ENCODE measurements around the gene PAPPA2. TPM values are rescaled to one million over a fixed set of nuclear protein-coding genes. Genes with fewer than 3 reads are reported as not detected.
"Not testable (repeated sequence)": the region's sequence is repeated elsewhere in the genome, so short reads cannot be mapped to it uniquely, and the experiment has no call there.

The PAPPA2 gene
- total and polyA plus RNA-seq, 2 of the 4 experiments (the other 2 are of a cell fraction) = 0.10 to 0.18 TPM

DNA sequence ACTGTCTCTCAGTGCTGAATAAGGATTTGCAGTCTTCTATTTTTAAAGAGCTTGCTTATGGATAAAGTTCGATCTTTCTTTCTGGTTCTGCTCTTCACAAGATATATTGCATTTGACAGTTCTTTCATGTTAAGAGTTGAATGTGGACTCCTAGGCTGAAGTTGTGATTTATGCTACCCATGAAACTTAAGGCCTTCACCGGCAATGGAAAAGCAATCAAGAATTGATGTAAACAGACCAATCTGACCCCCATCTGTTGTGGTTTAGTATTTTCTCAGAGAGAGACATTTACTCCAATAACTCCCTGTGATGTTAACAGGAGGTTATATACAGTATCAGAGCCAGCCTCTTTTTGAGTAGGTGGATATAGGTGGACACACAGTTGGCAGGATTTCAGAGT is 165.8 kb downstream of the PAPPA2 start:
- no peak overlapping the region for H3K27ac ChIP-seq (ENCODE audit: insufficient read depth, low read length)
- POLR2A ChIA-PET (ENCODE audit: unreplicated experiment) = no interaction called here
- H3K4me3 ChIP-seq (ENCODE audit: insufficient read depth, low read depth, low read length) = no peak overlapping the region
- H3K14ac ChIP-seq (replicated peaks; ENCODE audit: low read depth, low read length) = no peak overlapping the region
- no peak overlapping the region for H4K91ac ChIP-seq (ENCODE audit: insufficient read depth, low read depth, low read length)
- no peak overlapping the region for H2BK15ac ChIP-seq (ENCODE audit: low read depth, low read length)
- peaks cover 2% of the 10 kb centered on the region for H3K9me3 ChIP-seq (ENCODE audit: control insufficient read depth, insufficient read depth, low read length)
- H4K5ac ChIP-seq (ENCODE audit: low read depth, low read length) = no peak overlapping the region
- intact Hi-C loops (cut with micrococcal nuclease) = no loop called here
- H2AK9ac ChIP-seq (replicated peaks; ENCODE audit: low read depth, low read length, poor library complexity) = no peak overlapping the region
- H2AK5ac ChIP-seq (ENCODE audit: low read depth, low read length) = no peak overlapping the region
- no peak overlapping the region for H4K8ac ChIP-seq (ENCODE audit: low read depth in 2 of 2, low read length in 2 of 2)
- H3K79me1 ChIP-seq (ENCODE audit: low read depth in 1 of 2, low read length in 2 of 2) = no peaks in the 10 kb centered on the region
- WGBS, 2 experiments (ENCODE audit: extremely low coverage in 2 of 2, insufficient read length in 1 of 2) = no CpG with 5 or more reads among the region's 2 CpGs
- H2BK120ac ChIP-seq (ENCODE audit: low read depth, low read length) = no peak overlapping the region
- H3K36me3 ChIP-seq (ENCODE audit: control insufficient read depth, insufficient read depth, low read length) = no peaks in the 10 kb centered on the region
- CTCF ChIA-PET = interaction anchor here (0.7 kb wide), 1 partner anchor 38 kb away, joined by 3 read pairs; no protein-coding TSS in a partner anchor
- no peak overlapping the region for H2BK20ac ChIP-seq (ENCODE audit: low read depth, low read length)
- no peak overlapping the region for H3K56ac ChIP-seq (ENCODE audit: extremely low read depth, insufficient read depth, low read length)
- H3K23ac ChIP-seq (ENCODE audit: low read depth, low read length) = no peak overlapping the region
- H3K4me1 ChIP-seq (ENCODE audit: control insufficient read depth, insufficient read depth, low read length) = no peaks in the 10 kb centered on the region
- no peak overlapping the region for H3K9ac ChIP-seq (ENCODE audit: low read depth, low read length)
- H2BK5ac ChIP-seq (ENCODE audit: low read depth, low read length, poor library complexity, severe bottlenecking) = no peak overlapping the region
- H3K4ac ChIP-seq (ENCODE audit: low read depth, low read length) = no peak overlapping the region
- H2AFZ ChIP-seq (replicated peaks; ENCODE audit: low read length, poor library complexity) = no peak overlapping the region
- BruUV-seq (replicated peaks) = no TSS peak
- TF ChIP-seq CEBPB (IDR thresholded peaks at IDR 0.05; ENCODE audit: low read depth, low read length) = no peak
- TF ChIP-seq FOS (IDR thresholded peaks at IDR 0.05; ENCODE audit: low read depth, low read length) = no peak
- no peak for TF ChIP-seq RCOR1 (IDR thresholded peaks at IDR 0.05; ENCODE audit: insufficient replicate concordance, low read length)
- no peak for TF ChIP-seq MAFK (IDR thresholded peaks at IDR 0.05; ENCODE audit: low read depth, low read length)
- TF ChIP-seq, protein P1, sequence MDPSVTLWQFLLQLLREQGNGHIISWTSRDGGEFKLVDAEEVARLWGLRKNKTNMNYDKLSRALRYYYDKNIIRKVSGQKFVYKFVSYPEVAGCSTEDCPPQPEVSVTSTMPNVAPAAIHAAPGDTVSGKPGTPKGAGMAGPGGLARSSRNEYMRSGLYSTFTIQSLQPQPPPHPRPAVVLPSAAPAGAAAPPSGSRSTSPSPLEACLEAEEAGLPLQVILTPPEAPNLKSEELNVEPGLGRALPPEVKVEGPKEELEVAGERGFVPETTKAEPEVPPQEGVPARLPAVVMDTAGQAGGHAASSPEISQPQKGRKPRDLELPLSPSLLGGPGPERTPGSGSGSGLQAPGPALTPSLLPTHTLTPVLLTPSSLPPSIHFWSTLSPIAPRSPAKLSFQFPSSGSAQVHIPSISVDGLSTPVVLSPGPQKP (IDR thresholded peaks at IDR 0.05; ENCODE audit: borderline replicate concordance, low read depth, low read length) = no peak
- TF ChIP-seq, protein P2, sequence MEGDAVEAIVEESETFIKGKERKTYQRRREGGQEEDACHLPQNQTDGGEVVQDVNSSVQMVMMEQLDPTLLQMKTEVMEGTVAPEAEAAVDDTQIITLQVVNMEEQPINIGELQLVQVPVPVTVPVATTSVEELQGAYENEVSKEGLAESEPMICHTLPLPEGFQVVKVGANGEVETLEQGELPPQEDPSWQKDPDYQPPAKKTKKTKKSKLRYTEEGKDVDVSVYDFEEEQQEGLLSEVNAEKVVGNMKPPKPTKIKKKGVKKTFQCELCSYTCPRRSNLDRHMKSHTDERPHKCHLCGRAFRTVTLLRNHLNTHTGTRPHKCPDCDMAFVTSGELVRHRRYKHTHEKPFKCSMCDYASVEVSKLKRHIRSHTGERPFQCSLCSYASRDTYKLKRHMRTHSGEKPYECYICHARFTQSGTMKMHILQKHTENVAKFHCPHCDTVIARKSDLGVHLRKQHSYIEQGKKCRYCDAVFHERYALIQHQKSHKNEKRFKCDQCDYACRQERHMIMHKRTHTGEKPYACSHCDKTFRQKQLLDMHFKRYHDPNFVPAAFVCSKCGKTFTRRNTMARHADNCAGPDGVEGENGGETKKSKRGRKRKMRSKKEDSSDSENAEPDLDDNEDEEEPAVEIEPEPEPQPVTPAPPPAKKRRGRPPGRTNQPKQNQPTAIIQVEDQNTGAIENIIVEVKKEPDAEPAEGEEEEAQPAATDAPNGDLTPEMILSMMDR (conservative IDR thresholded peaks at IDR 0.05; ENCODE audit: low read depth, low read length) = no peak
- TF ChIP-seq SMC3 (IDR thresholded peaks at IDR 0.05; ENCODE audit: low read depth, low read length) = no peak
- H3K9me1 ChIP-seq (ENCODE audit: insufficient read depth, low read length) = no peaks in the 10 kb centered on the region
- H3K18ac ChIP-seq (ENCODE audit: low read depth, low read length) = no peak overlapping the region
- no peaks in the 10 kb centered on the region for H4K20me1 ChIP-seq (ENCODE audit: insufficient read depth, low read length)
- DNase-seq (no peak), ATAC-seq (ENCODE audit: low read depth) (no peak)
- dilution Hi-C loops (cut with HindIII; ENCODE audit: low sequenced_read_pairs, unreplicated experiment) = no loop called here
- in situ Hi-C loops (cut with MboI; ENCODE audit: low sequenced_read_pairs) = no loop called here
- no peaks in the 10 kb centered on the region for H3K27me3 ChIP-seq (ENCODE audit: control insufficient read depth, insufficient read depth, low read length)
- no peak overlapping the region for H3K4me2 ChIP-seq (ENCODE audit: low read depth, low read length)

DNA sequence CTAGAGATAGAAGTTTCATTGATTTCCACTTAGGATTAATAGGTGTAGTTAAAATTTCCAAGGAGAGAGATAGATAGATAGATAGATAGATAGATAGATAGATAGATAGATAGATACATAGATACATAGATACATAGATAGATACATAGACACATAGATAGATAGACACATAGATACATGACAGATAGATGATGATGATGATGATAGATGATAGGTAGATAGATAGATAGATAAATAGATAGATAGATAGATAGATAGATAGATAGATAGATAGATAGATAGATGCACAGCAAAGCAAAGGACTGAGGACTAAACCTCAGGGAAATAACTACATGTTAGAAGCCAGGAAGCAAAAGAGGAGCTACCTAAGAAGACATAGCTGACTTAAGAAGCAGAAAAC is 171.8 kb downstream of the PAPPA2 start:
- H3K4me3 ChIP-seq (ENCODE audit: insufficient read depth, low read depth, low read length); H4K20me1 ChIP-seq (ENCODE audit: insufficient read depth, low read length); H2BK5ac ChIP-seq (ENCODE audit: low read depth, low read length, poor library complexity, severe bottlenecking); H4K5ac ChIP-seq (ENCODE audit: low read depth, low read length); H3K36me3 ChIP-seq (ENCODE audit: control insufficient read depth, insufficient read depth, low read length); dilution Hi-C loops (cut with HindIII; ENCODE audit: low sequenced_read_pairs, unreplicated experiment); H3K79me1 ChIP-seq (ENCODE audit: low read depth in 1 of 2, low read length in 2 of 2); H3K27ac ChIP-seq (ENCODE audit: insufficient read depth, low read length); DNase-seq; H2BK120ac ChIP-seq (ENCODE audit: low read depth, low read length); in situ Hi-C loops (cut with MboI; ENCODE audit: low sequenced_read_pairs); POLR2A ChIA-PET (ENCODE audit: unreplicated experiment); H3K9me1 ChIP-seq (ENCODE audit: insufficient read depth, low read length); H3K4ac ChIP-seq (ENCODE audit: low read depth, low read length); H3K9ac ChIP-seq (ENCODE audit: low read depth, low read length); H2AK5ac ChIP-seq (ENCODE audit: low read depth, low read length); CTCF ChIA-PET; H4K91ac ChIP-seq (ENCODE audit: insufficient read depth, low read depth, low read length); H3K56ac ChIP-seq (ENCODE audit: extremely low read depth, insufficient read depth, low read length); H3K18ac ChIP-seq (ENCODE audit: low read depth, low read length); H2BK20ac ChIP-seq (ENCODE audit: low read depth, low read length); ATAC-seq (ENCODE audit: low read depth); BruUV-seq (replicated peaks); H3K23ac ChIP-seq (ENCODE audit: low read depth, low read length); H3K14ac ChIP-seq (replicated peaks; ENCODE audit: low read depth, low read length); intact Hi-C loops (cut with micrococcal nuclease); H3K9me3 ChIP-seq (ENCODE audit: control insufficient read depth, insufficient read depth, low read length); H3K4me1 ChIP-seq (ENCODE audit: control insufficient read depth, insufficient read depth, low read length); H4K8ac ChIP-seq (ENCODE audit: low read depth in 2 of 2, low read length in 2 of 2); H2AFZ ChIP-seq (replicated peaks; ENCODE audit: low read length, poor library complexity); H3K27me3 ChIP-seq (ENCODE audit: control insufficient read depth, insufficient read depth, low read length); H3K4me2 ChIP-seq (ENCODE audit: low read depth, low read length); H2AK9ac ChIP-seq (replicated peaks; ENCODE audit: low read depth, low read length, poor library complexity); H2BK15ac ChIP-seq (ENCODE audit: low read depth, low read length): not testable (repeated sequence)
